Neutrophil (primary cell): ENCODE data around the gene PGC.

Experiments used
- H3K27ac ChIP-seq: fragments of 200-600 bp; sonication (generic); 2 replicates; pipeline ENCODE4 v1.5.1; 2016; ENCODE audit warnings: mild to moderate bottlenecking, moderate library complexity
- H3K27me3 ChIP-seq: fragments of 200-600 bp; sonication (generic); 2 replicates; pipeline ENCODE4 v1.6.0; 2016; ENCODE audit warnings: mild to moderate bottlenecking
- H3K36me3 ChIP-seq: fragments of 200-600 bp; sonication (generic); 2 replicates; pipeline ENCODE4 v1.5.1; 2017
- H3K4me1 ChIP-seq, 2 experiments: fragments of 200-600 bp in 1 of 2; sonication (generic) in 1 of 2; 1 replicate in 1 of 2; 2 replicates in 1 of 2; pipeline versions ENCODE4 v1.5.1 to v1.6.1; 2013 to 2016; ENCODE audit warnings: low read depth in 1 of 2, low read length in 1 of 2, mild to moderate bottlenecking in 1 of 2, moderate library complexity in 1 of 2; ENCODE audit not compliant: control insufficient read depth in 1 of 2, insufficient read depth in 1 of 2
- H3K4me3 ChIP-seq, 2 experiments: fragments of 200-600 bp in 1 of 2; sonication (generic) in 1 of 2; 1 replicate in 1 of 2; 2 replicates in 1 of 2; pipeline ENCODE4 v1.5.1; 2013 to 2016; ENCODE audit warnings: low read depth in 1 of 2, low read length in 1 of 2, mild to moderate bottlenecking in 1 of 2, moderate library complexity in 1 of 2
- H3K9me3 ChIP-seq: fragments of 200-600 bp; sonication (generic); 2 replicates; pipeline ENCODE4 v1.5.1; 2016
- TF ChIP-seq, protein P1 (sequence below): fragments of 200-600 bp; sonication (generic); IDR thresholded peaks from 2 replicates; pipeline ENCODE4 v1.5.1; 2016; ENCODE audit warnings: antibody characterized with exemption

The PGC gene

DNA sequence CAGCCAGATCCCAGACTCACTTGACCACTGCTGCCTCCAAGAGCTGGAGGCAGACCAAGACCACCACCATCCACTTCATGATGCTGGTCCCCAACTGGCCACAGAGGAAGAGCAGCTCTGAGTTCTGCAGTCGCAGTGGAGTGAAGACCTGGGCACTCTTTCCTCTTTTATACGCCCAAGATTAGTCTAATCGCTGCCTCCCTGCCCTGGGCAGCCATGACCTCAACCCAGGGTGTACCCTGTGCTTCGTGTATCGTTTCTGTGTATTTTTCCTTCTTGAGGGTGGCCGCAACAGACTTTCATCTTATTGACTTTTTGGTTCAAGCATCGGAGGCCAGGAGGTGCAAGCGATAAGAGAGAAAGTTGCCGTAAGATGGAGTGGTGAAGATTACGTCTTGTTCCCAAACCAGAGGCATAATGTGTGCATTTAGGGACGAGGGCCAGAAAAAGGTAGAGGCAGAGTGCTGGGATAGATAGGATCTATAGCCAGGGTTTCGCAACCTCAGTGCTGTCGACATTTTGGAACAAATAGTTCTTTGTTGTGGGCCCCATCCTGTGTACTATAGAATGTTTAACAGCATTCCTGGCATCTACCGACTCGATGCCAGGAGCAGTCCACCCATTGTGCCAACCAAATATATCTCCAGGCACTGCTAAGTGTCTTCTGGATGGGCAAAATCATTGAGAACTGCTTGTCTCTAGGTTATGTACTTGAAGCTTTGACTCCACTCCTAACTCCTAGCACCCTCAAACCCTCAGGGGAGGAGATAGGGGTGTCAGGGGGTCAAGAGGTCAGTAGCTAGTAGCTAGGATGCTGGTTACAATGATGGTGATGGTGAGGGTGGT, at the start of gene PGC:
Gene PGC, minus strand, starts transcription at position 142 of the 846 bp plus-strand sequence. Its CDS starts 63 bp downstream, at position 79.
- Histone ChIP-seq H3K27ac (no peak within 1 kb of the TSS), H3K4me1 (no peaks in the 10 kb centered on the region), H3K27me3 (no peaks in the 10 kb centered on the region), H3K4me3 (no peak within 1 kb of the TSS), H3K36me3 (no peaks in the 10 kb centered on the region), H3K9me3 (no peaks in the 10 kb centered on the region)
- TF ChIP-seq, protein P1, sequence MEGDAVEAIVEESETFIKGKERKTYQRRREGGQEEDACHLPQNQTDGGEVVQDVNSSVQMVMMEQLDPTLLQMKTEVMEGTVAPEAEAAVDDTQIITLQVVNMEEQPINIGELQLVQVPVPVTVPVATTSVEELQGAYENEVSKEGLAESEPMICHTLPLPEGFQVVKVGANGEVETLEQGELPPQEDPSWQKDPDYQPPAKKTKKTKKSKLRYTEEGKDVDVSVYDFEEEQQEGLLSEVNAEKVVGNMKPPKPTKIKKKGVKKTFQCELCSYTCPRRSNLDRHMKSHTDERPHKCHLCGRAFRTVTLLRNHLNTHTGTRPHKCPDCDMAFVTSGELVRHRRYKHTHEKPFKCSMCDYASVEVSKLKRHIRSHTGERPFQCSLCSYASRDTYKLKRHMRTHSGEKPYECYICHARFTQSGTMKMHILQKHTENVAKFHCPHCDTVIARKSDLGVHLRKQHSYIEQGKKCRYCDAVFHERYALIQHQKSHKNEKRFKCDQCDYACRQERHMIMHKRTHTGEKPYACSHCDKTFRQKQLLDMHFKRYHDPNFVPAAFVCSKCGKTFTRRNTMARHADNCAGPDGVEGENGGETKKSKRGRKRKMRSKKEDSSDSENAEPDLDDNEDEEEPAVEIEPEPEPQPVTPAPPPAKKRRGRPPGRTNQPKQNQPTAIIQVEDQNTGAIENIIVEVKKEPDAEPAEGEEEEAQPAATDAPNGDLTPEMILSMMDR, result no peak

- Histone ChIP-seq H3K4me3 (no peak overlapping the region), H3K36me3 (peaks cover 45% of the 10 kb centered on the region), H3K27me3 (no peaks in the 10 kb centered on the region), H3K9me3 (no peaks in the 10 kb centered on the region), H3K4me1 (no peaks in the 10 kb centered on the region), H3K27ac (no peak overlapping the region)
- TF ChIP-seq, protein P1, result no peak
Measured at GRCh38 chr6:41796474-41796873, 49.3 kb upstream of the PGC start.

GRCh38 chr6:41791984-41792383, 44.8 kb upstream of the PGC start:
- no peak overlapping the region for H3K27ac ChIP-seq
- TF ChIP-seq, protein P1, result no peak
- H3K4me1 ChIP-seq, result peaks cover 7 to 8% of the 10 kb centered on the region in 2 experiments
- no peak overlapping the region for H3K4me3 ChIP-seq
- no peaks in the 10 kb centered on the region for H3K9me3 ChIP-seq
- no peaks in the 10 kb centered on the region for H3K27me3 ChIP-seq
- peaks cover 39% of the 10 kb centered on the region for H3K36me3 ChIP-seq

GRCh38 chr6:41791305-41791704, 44.1 kb upstream of the PGC start:
- TF ChIP-seq, protein P1, result no peak
- H3K27me3 ChIP-seq, result no peaks in the 10 kb centered on the region
- no peak overlapping the region for H3K27ac ChIP-seq
- peaks cover 37% of the 10 kb centered on the region for H3K36me3 ChIP-seq
- no peak overlapping the region for H3K4me3 ChIP-seq
- peaks cover 11 to 12% of the 10 kb centered on the region in 2 experiments for H3K4me1 ChIP-seq
- no peaks in the 10 kb centered on the region for H3K9me3 ChIP-seq

- TF ChIP-seq, protein P1, result no peak
Measured at GRCh38 chr6:41790045-41790444, 42.8 kb upstream of the PGC start.

More at GRCh38 chr6:41790045-41790444, 42.8 kb upstream of the PGC start:
- Histone ChIP-seq H3K4me1 (peaks cover 23 to 24% of the 10 kb centered on the region in 2 experiments), H3K27me3 (no peaks in the 10 kb centered on the region), H3K4me3 (no peak overlapping the region), H3K27ac (no peak overlapping the region), H3K36me3 (peaks cover 25% of the 10 kb centered on the region), H3K9me3 (no peaks in the 10 kb centered on the region)
